Liver (tissue), 3 donors: Measurements from ENCODE around the gene ARMH1.

Source experiments
- CTCF ChIP-seq: fragments of 150-350 bp; IDR thresholded peaks from 2 replicates; pipeline ENCODE4 v1.5.1; 2017; ENCODE audit warnings: improper control_type of control experiment, low read depth, low read length; ENCODE audit not compliant: missing input control
- HNF4G ChIP-seq: IDR thresholded peaks from 2 replicates; pipeline ENCODE4 v1.6.1; 2016; ENCODE audit warnings: antibody characterized with exemption
- JUND ChIP-seq, 2 donors: IDR thresholded peaks; 2 replicates each; pipeline ENCODE4 v1.6.1; 2016; ENCODE audit warnings: antibody characterized with exemption in 2 of 2
- TAF1 ChIP-seq: conservative IDR thresholded peaks from 2 replicates; pipeline ENCODE4 v1.6.1; 2016; ENCODE audit warnings: antibody characterized with exemption, mild to moderate bottlenecking
- YY1 ChIP-seq: IDR thresholded peaks from 2 replicates; pipeline ENCODE4 v1.6.1; 2016; ENCODE audit warnings: antibody characterized with exemption, mild to moderate bottlenecking
- donor health status: healthy.
- donor health status: healthy.

DNA sequence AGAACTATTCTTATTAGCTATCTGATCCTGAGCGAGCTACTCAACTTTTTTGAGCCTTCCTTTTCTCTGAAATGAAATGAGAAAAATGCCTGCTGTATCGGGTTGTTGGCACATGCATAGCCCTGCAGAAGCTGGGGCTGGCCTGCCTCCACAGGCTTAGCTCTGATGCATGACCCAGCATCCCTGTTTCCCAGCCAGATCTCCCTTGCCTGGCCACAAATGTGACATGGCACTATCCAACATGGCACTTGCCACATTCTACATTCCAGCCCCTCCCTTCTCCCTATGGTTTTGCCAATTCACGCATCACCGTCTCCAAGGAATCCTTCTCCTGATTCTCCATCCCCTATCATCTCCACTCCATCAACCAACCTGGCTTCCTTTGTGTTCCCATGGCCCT, 42.6 kb downstream of the ARMH1 start:
- no peak for TF ChIP-seq CTCF
- TF ChIP-seq TAF1 = no peak
- TF ChIP-seq YY1 = no peak
- TF ChIP-seq HNF4G = no peak
- no peak for TF ChIP-seq JUND (IDR thresholded peaks at IDR 0.05)
